GM11168 (cell line): ENCODE results near the gene PCDHA13.
"Not testable (repeated sequence)": the region's sequence is repeated elsewhere in the genome, so short reads cannot be mapped to it uniquely, and the experiment has no call there.

Experiments used
- in situ Hi-C: fragments of 300-500 bp; cut with MboI; formaldehyde crosslinking; loops from one replicate; pipeline ENCODE4 v1.12.0; 2022; ENCODE audit warnings: low sequenced_read_pairs; ENCODE audit not compliant: unreplicated experiment

Gene PCDHA13

DNA sequence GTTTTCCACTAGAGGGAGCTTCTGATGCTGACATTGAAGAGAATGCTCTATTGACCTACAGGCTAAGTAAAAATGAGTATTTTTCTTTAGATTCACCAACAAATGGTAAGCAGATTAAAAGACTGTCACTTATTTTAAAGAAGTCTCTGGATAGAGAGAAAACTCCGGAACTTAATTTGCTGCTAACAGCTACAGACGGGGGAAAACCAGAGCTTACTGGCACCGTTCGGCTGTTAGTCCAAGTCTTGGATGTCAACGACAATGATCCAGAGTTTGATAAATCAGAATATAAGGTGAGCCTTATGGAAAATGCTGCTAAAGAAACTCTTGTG, 12.4 kb upstream of the PCDHA13 start:
- in situ Hi-C loops, result no loop called here

DNA sequence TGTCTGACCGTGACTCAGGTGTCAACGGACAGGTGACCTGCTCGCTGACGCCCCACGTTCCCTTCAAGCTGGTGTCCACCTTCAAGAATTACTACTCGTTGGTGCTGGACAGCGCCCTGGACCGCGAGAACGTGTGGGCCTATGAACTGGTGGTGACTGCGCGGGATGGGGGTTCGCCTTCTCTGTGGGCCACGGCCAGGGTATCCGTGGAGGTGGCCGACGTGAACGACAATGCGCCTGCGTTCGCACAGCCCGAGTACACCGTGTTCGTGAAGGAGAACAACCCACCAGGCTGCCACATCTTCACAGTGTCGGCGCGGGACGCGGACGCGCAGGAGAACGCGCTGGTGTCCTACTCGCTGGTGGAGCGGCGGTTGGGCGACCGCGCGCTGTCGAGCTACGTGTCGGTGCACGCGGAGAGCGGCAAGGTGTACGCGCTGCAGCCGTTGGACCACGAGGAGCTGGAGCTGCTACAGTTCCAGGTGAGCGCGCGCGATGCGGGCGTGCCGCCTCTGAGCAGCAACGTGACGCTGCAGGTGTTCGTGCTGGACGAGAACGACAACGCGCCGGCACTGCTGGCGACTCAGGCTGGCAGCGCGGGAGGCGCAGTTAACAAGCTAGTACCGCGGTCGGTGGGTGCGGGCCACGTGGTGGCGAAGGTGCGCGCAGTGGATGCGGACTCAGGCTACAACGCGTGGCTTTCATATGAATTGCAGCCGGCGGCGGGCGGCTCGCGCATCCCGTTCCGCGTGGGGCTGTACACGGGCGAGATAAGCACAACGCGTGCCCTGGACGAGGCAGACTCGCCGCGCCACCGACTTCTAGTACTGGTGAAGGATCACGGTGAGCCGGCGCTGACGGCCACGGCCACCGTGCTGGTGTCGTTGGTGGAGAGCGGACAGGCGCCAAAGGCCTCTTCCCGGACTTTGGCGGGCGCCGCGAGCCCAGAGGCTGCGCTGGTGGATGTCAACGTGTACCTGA, 11.4 kb upstream of the PCDHA13 start:
- in situ Hi-C loops, result no loop called here

DNA sequence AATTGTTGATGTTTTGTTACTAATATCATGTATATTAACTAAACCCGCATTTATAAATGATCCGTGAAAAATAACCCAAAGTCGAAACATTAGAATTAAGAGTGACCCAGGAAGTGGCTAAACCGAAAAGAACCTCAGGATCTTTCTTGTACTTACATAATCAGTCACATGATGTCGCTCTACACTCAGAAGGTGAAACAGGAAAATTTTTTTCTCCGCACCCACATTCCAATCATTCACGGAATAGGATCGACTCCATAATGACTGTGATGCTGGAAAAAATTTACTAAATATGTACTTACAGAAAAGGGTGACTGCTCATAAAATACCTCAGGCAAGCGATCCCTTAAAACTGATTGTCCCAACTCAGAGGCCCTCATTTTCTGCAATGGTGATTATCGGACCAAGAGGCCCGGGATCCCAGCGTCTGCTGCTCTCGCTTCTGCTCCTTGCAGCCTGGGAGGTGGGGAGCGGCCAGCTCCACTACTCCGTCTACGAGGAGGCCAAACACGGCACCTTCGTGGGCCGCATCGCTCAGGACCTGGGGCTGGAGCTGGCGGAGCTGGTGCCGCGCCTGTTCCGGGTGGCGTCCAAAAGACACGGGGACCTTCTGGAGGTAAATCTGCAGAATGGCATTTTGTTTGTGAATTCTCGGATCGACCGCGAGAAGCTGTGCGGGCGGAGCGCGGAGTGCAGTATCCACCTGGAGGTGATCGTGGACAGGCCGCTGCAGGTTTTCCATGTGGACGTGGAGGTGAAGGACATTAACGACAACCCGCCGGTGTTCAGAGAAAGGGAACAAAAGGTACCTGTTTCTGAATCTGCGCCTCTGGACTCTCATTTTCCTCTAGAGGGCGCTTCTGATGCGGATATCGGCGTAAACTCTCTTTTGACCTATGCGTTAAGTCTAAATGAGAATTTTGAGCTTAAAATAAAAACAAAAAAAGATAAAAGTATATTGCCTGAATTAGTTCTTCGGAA, 6.5 kb upstream of the PCDHA13 start, which contains the start of gene PCDHA12:
Gene PCDHA12, plus strand, starts transcription at position 224 of the 981 bp plus-strand sequence. Its CDS starts 165 bp downstream, at position 389.
- in situ Hi-C loops, result no loop called here

DNA sequence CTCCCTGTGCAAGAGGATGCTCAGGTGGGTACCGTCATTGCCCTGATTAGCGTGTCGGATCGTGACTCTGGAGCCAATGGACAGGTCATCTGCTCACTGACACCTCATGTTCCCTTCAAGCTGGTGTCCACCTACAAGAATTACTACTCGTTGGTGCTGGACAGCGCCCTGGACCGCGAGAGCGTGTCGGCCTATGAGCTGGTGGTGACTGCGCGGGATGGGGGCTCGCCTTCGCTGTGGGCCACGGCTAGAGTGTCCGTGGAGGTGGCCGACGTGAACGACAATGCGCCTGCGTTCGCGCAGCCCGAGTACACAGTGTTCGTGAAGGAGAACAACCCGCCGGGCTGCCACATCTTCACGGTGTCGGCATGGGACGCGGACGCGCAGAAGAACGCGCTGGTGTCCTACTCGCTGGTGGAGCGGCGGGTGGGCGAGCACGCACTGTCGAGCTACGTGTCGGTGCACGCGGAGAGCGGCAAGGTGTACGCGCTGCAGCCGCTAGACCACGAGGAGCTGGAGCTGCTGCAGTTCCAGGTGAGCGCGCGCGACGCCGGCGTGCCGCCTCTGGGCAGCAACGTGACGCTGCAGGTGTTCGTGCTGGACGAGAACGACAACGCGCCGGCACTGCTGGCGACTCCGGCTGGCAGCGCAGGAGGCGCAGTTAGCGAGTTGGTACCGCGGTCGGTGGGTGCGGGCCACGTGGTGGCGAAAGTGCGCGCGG, 5.2 kb upstream of the PCDHA13 start:
- in situ Hi-C loops, result not testable (repeated sequence)

DNA sequence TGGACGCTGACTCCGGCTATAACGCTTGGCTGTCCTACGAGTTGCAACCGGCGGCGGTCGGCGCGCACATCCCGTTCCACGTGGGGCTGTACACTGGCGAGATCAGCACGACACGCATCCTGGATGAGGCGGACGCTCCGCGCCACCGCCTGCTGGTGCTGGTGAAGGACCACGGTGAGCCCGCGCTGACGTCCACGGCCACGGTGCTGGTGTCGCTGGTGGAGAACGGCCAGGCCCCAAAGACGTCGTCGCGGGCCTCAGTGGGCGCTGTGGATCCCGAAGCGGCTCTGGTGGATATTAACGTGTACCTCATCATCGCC, 4.7 kb upstream of the PCDHA13 start:
- in situ Hi-C loops, result no loop called here

DNA sequence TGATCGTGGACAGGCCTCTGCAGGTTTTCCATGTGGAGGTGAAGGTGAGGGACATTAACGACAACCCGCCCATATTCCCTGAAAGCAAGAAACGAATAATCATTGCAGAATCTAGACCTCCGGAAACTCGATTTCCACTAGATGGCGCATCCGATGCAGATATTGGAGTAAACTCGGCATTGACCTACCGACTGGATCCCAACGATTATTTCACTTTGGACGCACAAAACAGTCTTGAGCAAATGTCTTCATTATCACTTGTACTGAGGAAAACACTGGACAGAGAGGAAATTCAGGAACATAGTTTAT, 621 bp downstream of the PCDHA13 start:
- in situ Hi-C loops, result no loop called here

DNA sequence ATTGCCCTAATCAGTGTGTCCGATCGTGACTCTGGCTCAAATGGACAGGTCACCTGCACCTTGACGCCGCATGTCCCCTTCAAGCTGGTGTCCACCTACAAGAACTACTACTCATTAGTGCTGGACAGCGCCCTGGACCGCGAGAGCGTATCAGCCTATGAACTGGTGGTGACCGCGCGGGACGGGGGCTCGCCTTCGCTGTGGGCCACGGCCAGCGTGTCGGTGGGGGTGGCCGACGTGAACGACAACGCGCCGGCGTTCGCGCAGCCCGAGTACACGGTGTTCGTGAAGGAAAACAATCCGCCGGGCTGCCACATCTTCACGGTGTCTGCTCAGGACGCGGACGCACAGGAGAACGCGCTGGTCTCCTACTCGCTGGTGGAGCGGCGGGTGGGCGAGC, 1.4 kb downstream of the PCDHA13 start:
- in situ Hi-C loops, result no loop called here

DNA sequence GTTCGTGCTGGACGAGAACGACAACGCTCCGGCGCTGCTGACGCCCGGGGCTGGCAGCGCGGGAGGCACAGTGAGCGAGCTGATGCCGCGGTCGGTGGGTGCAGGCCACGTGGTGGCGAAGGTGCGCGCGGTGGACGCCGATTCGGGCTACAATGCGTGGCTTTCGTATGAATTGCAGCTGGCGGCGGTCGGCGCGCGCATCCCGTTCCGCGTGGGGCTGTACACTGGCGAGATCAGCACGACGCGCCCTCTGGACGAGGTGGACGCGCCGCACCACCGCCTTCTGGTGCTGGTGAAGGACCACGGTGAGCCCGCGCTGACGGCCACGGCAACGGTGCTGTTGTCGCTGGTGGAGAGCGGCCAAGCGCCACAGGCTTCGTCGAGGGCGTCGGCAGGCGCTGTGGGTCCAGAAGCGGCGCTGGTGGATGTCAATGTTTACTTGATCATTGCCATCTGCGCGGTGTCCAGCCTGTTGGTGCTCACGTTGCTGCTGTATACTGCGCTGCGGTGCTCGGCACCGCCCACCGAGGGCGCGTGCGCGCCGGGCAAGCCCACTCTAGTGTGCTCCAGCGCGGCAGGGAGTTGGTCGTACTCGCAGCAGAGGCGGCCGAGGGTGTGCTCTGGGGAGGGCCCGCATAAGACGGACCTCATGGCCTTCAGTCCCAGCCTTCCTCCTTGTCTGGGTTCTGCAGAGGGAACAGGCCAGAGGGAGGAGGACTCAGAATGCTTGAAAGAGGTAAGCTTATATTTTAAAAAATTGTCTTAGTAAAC, 2.2 kb downstream of the PCDHA13 start:
- in situ Hi-C loops, result no loop called here

DNA sequence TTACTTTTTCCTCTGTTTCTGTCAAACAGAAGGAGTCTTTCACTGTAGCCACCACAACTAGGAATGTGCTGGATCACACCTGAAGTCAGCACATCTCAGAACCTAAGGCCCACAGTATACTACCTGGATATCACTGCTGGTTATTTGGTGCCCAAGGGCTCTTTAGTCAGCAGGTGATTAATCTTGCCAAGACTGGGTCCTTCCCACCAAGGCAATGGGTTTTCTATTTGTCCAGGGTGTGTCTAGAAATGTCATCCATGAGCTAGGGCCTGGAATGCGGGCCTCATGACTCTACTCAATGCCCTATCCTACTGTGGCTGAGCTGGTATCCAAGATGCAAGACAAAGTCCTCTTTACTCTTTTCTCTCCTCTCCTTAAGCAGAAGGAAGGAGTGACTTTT, 34.4 kb downstream of the PCDHA13 start:
- in situ Hi-C loops, result no loop called here

DNA sequence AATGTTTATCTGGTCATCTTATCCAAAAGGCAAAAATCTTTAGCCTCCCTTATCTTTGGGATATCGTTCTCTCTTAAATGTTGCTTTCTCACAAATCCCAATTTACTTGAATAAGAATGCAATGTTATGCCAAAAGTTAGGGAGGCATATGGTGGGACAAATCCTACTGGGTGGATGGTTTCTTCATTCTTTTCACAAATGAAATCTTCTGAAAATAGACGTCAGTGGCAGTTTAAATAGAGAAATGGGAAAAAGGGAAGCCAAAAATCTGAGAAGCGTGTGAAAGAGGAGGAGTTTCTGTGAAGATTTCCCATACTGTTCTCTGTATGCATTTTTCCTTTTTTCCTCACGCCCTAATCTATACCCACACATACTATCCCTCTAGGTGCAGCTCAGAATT, 41.7 kb downstream of the PCDHA13 start:
- in situ Hi-C loops, result no loop called here

DNA sequence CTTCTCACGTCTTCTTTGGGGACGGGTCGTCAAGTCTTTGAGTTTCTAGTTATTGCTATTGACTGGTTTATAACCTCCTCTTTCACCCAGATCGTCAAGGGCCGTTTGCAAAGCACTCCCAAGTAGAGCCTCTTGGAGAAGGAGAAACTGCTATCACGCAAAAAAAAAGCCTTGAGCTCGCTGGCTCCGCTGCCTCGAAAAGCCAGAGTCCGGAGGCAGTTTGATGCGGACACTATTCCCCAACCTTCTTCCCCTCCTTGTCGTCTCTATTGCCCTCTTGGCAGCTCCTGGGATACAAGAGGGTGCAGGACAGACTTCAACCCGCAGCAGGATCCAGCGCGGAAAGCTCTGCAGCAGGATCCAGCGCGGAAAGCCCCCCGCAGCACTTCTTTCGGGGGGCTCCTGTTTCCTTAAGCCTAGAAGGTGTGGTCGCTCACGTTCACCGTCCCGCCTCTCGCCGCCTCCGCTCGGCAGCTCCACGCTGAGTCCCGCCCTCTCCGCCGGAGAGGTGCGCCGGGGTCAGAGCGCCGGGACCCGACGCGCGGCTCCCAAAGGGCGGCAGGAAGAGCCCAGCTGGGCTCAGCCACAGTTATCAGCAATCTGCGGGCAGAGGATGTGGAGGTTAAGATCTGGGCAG, 44.0 kb downstream of the PCDHA13 start, which contains the start of gene PCDHAC1:
Gene PCDHAC1, plus strand, starts transcription at position 494 of the 637 bp plus-strand sequence. CDS start 594 bp downstream, outside the sequence.
- in situ Hi-C loops, result no loop called here

DNA sequence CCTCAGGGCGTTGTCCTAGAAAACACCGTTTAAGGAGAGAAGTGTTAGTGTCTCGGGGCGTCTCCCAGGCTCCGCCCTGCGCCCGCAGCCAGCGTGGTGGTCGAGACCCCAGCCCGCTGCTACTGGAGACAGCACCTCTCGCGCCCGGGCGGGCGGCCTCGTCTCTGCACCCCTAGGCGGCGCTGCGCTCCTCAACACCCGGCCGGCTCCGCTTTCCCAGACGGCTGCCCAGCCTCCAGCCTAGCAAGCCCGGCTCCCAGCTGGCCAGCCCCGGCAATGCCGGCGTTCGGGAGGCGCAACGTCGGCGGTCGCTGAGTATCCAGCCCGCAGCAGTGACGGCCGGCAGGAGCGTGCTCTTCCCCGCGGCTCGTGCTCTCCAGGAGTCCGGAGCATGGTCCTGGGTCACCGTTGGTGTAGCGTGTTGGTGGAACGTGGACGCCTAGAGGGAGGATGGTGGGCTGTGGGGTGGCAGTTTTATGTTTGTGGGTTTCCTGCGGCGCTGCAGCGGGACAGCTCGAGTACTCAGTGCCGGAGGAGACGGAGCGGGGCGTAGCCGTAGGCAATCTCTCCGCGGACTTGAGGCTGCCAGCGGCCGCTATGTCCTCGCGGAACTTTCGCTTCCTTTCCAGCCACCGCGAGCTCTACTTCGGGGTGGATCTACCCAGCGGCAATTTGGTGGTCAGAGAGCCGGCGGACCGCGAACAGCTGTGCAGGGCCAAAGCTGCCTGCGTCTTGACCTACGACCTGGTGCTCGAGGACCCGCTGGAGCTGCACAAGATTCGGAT, 44.7 kb downstream of the PCDHA13 start:
- in situ Hi-C loops, result no loop called here

DNA sequence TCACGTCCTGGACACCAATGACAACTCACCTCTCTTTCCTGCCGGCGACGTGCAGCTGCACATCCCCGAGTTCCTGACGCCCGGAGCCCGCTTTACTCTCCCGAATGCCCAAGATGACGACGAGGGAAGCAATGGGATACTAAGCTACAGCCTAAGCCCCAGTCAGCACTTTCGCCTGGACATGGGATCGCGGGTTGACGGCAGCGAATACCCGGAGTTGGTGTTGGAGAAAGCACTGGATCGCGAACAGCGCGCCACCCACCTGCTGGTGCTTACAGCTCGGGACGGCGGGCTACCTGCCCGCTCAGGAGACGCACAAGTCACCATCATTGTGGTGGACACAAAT, 45.3 kb downstream of the PCDHA13 start:
- in situ Hi-C loops, result no loop called here
